GM21528 (cell line): ENCODE measurements around the gene TEN1.
A peak's percentile ranks its signal among the peaks of the same experiment; 100 is the strongest.

ENCODE experiments used
- ATAC-seq: cut with Tn5 transposase; IDR thresholded peaks from one replicate; pipeline ENCODE4 v1.9.1; 2021; ENCODE audit warnings: mild to moderate bottlenecking, moderate library complexity; ENCODE audit not compliant: unreplicated experiment, low FRiP score

Gene TEN1

DNA sequence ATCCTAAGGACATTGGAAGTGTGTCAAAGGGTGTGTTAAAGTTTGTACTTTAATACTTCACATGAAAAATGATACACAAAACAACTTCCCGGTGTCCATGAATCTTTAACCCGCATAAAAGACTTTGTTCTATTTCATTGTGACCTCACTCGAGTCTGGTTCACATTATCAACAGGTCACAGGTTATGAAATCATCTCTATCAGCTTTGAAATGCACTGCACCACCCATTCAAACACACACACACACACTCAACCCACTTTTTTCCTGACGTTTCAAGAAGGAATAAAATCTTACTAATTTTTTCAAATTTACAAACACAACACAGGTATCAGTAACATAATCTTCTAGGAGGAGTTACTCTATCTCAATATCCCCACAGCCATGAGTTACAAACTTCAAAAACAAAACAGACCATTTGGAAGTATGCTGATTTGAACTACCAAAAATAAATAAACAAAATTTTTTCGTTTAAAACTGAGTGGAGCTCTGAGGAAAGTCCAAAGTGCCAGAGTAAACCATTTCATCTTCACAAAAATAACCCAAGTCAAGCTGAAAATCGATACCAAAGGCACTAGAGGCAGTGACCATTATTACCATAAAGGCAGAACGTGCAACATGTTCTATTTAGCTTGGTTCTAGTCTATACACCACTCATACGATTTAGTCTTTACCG, 2.7 kb upstream of the TEN1 start:
- no peak for ATAC-seq

DNA sequence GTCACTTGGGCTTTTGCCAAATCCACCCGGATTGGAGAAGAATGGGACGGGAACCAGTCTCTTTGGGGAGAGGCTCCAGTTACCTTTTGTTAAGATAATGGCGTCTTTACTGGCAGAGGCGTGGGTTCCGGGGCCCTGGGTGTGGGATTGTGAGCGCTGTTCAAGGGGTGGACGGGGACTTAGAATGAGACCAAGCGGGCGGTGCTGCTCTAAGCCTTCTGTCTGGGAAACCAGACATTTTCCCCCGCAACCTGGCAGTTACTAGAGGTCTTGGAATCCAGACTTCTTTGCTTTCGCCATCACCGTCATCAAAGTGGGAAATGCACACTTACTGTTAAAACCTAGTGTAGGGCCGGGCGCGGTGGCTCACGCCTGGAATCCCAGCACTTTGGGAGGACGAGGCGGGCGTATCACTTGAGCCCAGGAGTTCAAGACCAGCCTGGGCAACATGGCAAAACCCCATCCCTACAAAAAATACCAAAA, 706 bp downstream of the TEN1 start:
- ATAC-seq = peak; percentile 24

DNA sequence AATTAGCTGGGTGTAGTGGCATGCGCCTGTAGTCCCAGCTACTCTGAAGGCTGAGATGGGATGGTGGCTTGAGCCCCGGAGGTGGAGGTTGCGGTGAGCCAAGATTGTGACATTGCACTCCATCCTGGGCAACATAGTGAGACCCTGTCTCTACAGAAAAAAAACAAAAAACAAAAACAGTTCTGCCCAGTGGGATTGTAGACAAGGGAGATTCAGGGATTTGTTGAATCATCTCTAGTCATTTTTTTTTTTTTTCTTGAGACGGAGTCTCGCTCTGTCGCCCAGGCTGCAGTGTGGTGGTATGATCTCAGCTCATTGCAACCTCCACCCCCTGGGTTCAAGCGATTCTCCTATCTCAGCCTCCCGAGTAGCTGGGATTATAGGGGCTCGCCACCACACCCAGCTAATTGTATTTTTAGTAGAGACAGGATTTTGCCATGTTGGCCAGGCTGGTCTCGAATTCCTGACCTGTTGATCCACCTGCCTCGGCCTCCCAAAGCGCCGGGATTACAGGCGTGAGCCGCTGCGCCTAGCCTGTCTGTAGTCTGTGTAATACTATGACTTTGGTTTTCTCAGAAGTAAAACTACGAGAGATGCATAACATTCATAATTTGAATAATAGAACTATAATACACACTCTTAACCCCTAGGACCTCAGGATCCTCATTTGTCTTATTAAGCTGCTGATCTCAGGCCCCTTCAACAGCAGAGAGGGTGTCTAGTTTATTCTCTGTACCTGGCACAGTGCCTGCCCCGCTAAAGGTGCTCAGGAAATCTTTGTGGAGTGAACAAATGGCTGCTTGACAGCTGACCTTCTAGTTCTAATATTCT, 1.4 kb downstream of the TEN1 start:
- ATAC-seq = no peak

DNA sequence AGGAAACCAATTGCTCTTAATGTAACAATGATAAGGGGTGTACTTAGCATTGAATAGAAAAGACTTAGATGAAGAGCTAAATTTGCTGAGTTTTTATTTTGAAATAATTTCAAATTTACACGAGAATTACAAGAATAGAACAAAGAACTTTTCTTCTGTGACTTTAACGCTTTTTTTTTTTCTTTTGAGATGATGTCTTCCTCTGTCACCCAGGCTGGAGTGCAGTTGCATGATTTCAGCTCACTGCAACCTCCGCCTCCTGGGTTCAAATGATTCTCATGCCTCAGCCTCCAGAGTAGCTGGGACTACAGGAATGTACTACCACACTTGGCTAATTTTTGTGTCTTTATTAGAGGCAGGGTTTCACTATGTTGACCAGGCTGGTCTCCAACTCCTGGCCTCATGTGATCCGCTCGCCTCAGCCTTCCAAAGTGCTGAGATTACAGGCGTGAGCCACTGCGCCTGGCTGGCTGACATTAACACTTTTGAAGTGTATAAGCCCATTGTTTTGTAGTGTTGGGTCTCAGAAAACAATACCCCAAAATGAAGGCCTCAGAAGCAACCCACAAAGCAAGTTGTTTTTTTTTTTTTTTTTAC, 2.1 kb downstream of the TEN1 start:
- no peak for ATAC-seq

DNA sequence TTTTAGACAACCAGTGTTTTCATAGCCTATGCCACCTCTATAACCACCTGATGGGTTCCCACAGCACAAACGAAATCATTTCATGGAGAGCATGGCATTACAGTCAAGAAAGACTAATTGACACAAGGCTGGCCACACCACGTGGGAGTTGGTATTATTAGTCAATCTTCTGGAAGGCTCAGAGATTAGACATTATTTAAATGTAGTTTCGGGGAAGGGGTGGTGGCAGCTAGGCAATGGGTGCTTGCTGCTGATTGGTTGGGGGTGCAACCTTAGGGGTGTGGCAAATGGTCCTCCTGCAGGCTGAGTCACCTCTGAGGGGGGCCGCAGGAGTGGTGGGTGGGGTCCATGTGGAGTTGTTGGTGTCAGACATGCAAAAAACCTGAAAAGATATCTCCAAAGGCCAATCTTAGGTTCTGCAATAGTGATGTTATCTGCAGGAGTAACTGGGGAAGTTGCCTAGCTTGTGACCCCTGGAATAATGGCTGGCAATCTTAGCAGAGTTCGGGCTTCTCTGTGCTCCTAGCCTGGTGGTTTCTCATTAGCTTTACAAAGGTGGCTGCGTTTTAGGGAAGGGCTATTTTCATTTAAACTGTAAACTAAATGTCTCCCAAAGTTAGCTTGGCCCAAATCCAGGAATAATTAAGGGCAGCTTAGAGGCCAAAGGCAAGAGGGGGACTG, 4.6 kb downstream of the TEN1 start:
- ATAC-seq = no peak

DNA sequence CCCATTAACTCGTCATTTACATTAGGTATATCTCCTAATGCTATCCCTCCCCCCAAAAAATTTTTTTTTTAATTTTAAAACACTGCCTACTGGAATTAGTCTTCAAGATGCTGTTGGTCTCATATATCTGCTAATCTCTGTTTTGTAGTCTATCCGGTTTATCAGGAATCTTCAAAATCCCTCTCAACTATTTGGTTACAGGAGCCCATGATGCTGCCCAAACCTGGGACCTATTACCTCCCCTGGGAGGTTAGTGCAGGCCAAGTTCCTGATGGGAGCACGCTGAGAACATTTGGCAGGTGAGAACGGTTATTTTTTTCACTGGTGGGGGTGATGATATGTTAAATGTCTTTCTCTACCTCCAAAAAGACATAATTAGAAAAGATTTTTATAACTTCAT, 6.9 kb downstream of the TEN1 start:
- no peak for ATAC-seq

DNA sequence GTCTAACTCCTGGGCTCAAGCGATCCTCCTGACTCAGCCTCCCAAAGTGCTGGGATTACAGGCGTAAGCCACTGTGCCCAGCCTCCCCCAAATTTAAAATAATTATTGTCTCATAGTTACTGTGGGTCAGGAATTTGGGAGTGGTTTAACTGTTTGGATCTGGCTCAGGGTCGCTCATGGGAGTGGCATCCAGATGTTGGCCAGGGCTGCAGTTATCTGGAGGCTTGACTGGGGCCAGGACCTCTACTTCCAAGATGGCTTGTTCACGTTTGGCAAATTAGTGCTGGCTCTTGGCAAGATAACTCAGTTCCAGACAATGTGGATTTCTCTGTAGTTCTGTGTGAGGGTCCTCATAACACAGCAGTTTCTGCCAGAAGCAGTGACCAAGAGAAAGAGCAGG, 8.0 kb downstream of the TEN1 start:
- ATAC-seq = no peak

DNA sequence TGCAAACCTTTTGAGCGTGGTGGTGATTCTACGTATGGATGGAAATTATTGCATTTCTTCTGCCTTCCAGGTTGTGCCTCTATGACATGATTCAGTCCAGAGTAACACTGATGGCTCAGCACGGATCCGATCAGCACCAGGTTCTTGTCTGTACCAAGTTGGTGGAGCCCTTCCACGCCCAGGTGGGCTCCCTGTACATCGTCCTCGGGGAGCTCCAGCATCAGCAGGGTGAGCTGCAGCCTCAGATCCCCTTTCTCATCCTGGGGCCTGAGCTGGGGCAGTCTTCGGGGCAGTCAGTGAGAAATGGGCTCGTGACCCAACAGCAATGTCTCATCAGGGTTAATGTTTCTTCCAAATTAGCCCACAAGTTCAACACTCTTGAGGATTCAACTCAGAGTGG, 12.4 kb downstream of the TEN1 start:
- ATAC-seq = no peak

DNA sequence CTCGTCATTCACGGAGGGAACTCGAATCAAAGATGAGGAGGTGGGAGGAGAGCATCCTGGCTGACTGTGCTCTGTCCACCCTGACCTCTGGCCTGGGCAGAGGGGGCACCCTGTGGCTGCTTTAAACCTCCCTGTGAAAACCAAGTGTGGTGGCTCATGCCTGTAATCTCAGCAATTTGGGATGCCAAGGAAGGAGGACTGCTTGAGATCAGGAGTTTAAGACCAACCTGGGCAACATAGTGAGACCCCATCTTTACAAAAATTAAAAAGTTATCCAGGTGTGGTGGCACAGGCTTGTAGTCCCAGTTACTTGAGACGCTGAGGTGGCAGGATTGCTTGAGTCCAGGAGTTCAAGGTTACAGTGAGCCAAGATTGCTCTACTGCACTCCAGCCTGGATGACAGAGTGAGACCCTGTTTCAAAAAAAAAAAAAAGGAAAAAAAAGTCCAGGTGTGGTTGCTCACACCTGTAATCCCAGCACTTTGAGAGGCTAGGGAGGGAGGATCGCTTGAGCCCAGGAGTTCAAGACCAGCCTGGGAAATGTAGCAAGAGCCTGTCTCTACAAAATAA, 15.8 kb downstream of the TEN1 start:
- ATAC-seq = no peak

DNA sequence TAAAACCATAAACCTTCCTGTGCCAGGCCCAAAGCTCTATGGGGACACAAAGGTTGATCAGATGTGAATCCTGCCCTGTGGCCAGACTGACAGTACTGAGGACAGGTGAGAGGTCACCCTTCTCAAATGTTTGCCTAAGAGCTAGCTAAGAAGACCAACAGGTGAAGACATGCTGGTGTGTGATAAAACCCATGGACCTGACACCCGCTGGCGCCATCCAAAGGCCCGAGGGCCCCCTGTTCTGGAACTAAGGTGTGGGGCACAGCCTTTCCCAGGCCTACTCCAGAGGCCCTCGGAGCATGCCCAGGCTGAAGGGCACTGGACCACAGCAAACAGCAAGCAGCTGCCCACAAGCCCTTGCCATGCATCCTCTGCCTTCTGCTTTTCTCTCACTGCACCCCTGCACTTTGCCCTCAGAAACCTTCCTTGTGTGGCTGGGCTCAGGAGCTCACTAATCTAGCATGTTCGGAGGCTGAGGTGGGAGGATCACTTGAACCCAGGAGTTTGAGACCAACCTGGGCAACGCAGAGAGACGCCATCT, 16.4 kb downstream of the TEN1 start:
- ATAC-seq = no peak

DNA sequence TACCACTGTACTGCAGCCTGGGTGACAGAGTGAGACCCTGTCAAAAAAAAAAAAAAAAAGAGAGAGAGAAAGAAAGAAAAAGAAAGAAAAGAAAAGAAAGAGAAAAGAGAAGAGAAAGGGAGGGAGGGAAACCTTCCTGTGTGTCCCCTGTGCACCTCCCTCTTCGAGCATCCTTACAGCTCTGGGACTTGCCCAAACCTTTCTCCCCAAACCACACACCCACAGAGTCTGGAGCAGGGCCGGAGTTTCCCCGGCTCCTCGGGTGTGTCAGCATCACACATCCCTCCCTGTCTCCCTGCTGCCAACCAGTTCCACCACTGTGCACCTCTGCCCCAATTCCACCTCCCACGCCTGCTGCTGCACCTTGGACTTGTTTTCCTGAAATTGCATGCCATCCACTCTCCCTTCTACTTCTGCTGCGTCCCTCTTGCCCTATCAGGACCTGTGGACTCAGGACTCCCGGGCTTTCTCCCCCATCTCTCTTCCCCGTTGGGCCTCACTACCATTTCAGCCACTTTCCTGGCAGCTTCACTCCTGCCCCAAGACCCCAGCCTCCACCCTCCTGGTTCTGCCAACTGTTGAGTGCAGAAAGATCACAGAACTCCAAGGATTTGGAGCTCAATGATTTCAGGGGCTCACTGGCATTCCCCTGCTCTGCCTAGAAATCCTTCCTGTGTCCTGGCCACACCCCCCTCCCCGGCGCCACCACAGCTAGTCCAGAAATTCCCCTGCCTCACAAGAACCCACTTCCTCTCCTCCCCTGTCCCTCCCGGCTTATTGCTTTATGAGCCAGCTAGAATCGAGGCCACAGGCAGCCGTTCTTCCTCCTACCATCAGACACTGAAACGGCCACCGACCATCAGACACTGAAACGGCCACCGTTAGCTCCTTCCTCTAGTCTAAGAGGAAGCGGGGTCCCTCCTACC, 17.9 kb downstream of the TEN1 start:
- ATAC-seq = no peak

DNA sequence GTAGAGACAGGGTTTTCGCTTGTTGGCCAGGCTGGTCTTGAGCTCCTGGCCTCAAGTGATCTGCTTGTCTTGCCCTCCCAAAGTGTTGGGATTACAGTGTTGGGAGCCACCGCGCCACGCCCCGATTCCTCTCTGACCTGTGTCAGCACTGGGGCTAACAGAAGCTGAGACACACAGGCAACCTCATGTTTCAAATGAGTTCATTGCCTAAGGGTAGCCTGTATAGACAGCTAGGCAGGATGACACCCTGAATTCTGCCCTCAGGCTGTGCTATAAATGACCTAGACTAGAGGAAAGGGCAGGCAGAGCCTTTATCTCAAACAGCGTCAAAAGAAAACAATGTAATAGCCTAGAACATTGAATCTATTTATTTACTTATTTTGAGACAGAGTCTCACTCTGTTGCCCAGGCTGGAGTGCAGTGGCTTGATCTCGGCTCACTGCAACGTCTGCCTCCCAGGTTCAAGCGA, 19.3 kb downstream of the TEN1 start:
- no peak for ATAC-seq

DNA sequence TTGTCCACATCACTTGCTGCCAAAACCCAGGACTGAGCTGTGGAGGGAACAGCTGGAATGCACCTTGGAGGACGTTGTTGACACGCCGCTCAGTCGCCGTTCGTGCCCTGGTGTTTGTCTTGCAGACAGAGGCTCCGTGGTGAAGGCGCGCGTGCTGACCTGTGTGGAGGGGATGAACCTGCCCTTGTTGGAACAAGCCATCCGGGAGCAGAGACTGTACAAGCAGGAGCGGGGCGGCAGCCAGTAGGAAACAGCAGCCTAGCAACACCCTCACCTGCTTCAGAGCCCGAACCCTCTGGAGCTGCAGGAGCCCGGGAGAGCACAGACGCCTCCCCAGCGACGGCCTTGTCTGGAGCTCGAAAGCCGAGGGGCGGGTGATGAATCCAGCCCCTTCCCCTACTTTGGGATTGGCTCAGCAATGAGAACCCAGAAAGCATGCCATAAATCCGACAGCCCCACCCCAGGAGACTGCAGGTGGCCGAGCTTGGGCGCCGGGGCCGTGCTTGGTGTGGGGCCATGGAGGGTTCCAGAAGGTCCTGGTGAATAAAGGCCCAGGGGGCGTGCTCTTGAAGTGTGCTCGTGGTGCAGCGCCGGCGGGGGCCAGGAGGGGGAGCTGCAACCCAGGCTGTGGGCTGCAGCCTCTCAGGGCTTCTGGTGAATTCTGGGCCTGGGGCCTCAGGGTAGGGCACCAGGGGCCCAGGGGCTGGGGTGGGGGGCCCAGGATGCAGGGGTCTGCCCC, 21.1 kb downstream of the TEN1 start:
- ATAC-seq = no peak

DNA sequence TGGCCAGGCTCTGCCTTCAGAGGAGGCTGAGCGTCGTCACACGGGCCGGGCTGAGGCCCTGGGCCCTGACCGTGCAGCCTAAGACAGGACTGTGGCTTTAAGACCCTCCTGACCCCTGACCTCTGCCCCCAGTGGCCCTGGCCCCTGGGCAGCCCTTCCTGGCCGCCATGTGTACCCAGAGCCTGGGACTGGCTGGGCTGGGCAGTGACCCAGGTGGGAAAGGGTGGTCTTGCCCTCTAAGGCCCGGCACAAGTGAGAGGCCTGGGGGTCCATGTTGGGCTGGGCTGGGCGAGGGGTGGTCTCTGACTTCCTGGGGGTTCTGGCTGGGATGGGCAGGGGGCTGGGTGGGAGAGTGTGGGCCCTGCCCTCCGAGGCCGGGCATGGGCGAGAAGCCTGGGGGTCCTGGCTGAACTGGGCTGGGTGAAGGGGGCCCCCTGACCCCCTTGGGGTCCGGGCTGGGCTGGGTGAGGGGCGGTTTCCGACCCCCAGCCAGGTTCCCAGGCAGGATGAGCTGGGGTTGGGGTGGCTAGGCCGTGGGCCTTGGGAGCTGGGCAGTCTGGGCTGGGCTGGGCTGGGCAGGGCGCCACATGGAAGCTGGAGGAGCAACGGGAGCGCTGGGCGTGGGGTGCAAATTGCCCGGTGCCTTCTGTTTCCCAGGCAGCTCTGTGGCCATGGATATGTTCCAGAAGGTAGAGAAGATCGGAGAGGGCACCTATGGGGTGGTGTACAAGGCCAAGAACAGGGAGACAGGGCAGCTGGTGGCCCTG, 21.9 kb downstream of the TEN1 start, which contains the start of gene CDK3:
Gene CDK3, plus strand, starts transcription at position 101 of the 767 bp plus-strand sequence. Its CDS starts 571 bp downstream, at position 672.
- ATAC-seq = no peak

DNA sequence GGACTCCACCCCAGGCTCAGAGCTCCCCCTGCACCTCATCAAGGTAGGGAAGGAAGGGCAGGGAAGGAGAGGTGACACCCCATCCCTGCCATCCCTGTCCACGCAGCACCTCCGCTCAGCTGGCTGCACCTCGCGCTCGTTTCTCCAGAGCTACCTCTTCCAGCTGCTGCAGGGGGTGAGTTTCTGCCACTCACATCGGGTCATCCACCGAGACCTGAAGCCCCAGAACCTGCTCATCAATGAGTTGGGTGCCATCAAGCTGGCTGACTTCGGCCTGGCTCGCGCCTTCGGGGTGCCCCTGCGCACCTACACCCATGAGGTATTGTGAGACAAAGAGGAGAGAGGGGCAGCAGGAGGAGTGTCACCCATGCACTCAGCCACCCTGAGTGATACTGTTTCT, 23.1 kb downstream of the TEN1 start:
- no peak for ATAC-seq

DNA sequence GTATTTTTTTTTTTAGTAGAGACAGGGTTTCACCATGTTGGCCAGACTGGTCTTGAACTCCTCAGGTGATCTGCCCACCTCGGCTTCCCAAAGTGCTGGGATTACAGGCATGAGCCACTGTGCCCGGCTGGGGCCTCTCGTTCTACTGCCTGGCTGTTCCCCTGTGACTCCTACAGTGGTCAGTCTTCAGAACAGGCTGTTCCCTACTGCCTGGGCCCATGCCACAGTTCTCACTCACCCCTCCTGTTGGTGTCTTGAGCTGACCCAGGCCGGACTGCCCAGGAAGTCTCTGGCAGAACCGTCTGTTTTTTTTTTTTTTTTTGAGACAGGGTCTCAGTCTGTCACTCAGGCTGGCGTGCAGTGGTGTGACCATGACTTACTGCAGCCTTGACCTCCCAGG, 24.9 kb downstream of the TEN1 start:
- no peak for ATAC-seq

DNA sequence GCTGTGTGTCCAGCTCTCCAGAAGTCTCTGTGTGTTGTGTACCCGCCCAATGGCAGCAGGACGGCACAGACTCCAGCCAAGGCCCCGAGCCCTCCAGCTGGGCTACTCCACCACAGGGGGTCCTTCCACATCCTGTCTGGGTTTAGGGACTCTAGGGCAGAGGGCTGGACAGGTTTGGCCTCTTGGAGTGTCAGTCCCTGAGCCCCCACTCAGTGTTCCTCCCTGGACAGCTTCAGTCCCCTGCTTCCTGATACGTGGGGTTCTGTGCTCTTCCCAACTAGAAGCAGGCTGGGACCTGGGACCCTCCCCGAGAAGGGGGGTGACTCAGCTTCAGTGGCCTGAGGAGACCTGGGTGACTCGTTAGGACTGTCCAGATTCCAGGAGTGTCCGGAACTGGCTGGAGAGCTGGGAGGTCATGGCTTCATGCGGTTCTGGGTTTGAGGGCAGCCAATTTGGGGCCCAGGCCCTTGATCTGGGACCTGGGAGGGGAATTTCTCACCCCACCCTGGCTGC, 25.8 kb downstream of the TEN1 start:
- no peak for ATAC-seq
